SK-N-SH (cell line): Measurements from ENCODE around the gene VGLL4. TPM values are rescaled to one million over a fixed set of nuclear protein-coding genes. Genes with fewer than 3 reads are reported as not detected.

Experiments used
- CTCF ChIA-PET: fragments of 300-600, 350-600 bp; formaldehyde crosslinking; extraction: SDS; loops from one replicate; lab custom pipeline; 2021; lab: Yijun Ruan, JAX
- POLR2A ChIA-PET: fragments of 350-600 bp; sonication (Branson Sonifier 250); formaldehyde crosslinking; extraction: SDS; loops from one replicate; lab custom pipeline; 2020; ENCODE audit warnings: antibody characterized with exemption, inconsistent platforms; lab: Yijun Ruan, JAX
- DNase-seq: peaks from one replicate; pipeline ENCODE4 v3.0.0; 2012
- H2AFZ ChIP-seq: fragments of 200-600 bp; sonication (generic); 2 replicates; pipeline ENCODE4 v1.8.1; 2016; ENCODE audit warnings: antibody characterized with exemption, mild to moderate bottlenecking, low read depth
- H3F3A ChIP-seq: fragments of 200-600 bp; sonication (generic); replicated peaks from 2 replicates; pipeline ENCODE3; 2016; ENCODE audit warnings: antibody characterized with exemption, mild to moderate bottlenecking; ENCODE audit not compliant: insufficient read depth
- H3K27ac ChIP-seq, 2 experiments: fragments of 200-500 bp in 1 of 2; fragments of 200-600 bp in 1 of 2; sonication (Bioruptor generic) in 1 of 2; sonication (generic), shearing (Covaris generic) in 1 of 2; 2 replicates each; pipeline versions ENCODE4 v1.5.1 to v1.6.1; 2014 to 2016; ENCODE audit warnings: low read depth in 2 of 2, inconsistent platforms in 1 of 2, low read length in 1 of 2, mild to moderate bottlenecking in 1 of 2, mixed read lengths in 1 of 2
- H3K27me3 ChIP-seq: fragments of 200-600 bp; sonication (generic), shearing (Covaris generic); 2 replicates; pipeline ENCODE4 v1.6.1; 2016; ENCODE audit warnings: mixed run types; ENCODE audit not compliant: insufficient read depth
- H3K36me3 ChIP-seq, 2 experiments: fragments of 200-500 bp in 1 of 2; fragments of 200-600 bp in 1 of 2; sonication (Bioruptor generic) in 1 of 2; sonication (generic) in 1 of 2; replicated peaks in 1 of 2; 2 replicates each; pipeline versions ENCODE3 to v1.5.1; 2014 to 2016; ENCODE audit warnings: low read length in 1 of 2, mild to moderate bottlenecking in 1 of 2; ENCODE audit not compliant: insufficient read depth in 2 of 2, control insufficient read depth in 1 of 2
- H3K4me1 ChIP-seq, 2 experiments: fragments of 200-500 bp in 1 of 2; fragments of 200-600 bp in 1 of 2; sonication (Bioruptor generic) in 1 of 2; sonication (generic), shearing (Covaris generic) in 1 of 2; 2 replicates each; pipeline versions ENCODE4 v1.5.1 to v1.6.1; 2014 to 2016; ENCODE audit warnings: low read depth in 1 of 2, low read length in 1 of 2, mixed run types in 1 of 2; ENCODE audit not compliant: insufficient read depth in 2 of 2, control insufficient read depth in 1 of 2
- H3K4me2 ChIP-seq: fragments of 200-600 bp; sonication (generic), shearing (Covaris generic); 2 replicates; pipeline ENCODE4 v1.6.1; 2017; ENCODE audit warnings: mixed run types
- H3K4me3 ChIP-seq, 2 experiments: fragments of 200-500 bp in 1 of 2; fragments of 200-600 bp in 1 of 2; sonication (Bioruptor generic) in 1 of 2; sonication (generic), shearing (Covaris generic) in 1 of 2; 2 replicates each; pipeline versions ENCODE4 v1.5.1 to v1.8.1; 2014 to 2016; ENCODE audit warnings: low read depth in 2 of 2, inconsistent platforms in 1 of 2, low read length in 1 of 2, mild to moderate bottlenecking in 1 of 2, mixed read lengths in 1 of 2, moderate library complexity in 1 of 2
- H3K79me2 ChIP-seq: fragments of 200-600 bp; sonication (generic); 2 replicates; pipeline ENCODE4 v1.8.1; 2017; ENCODE audit warnings: mild to moderate bottlenecking; ENCODE audit not compliant: insufficient read depth
- H3K9ac ChIP-seq: fragments of 200-600 bp; sonication (generic); 2 replicates; pipeline ENCODE4 v1.6.1; 2017; ENCODE audit warnings: mixed run types
- H3K9me2 ChIP-seq: fragments of 200-600 bp; sonication (generic); 2 replicates; pipeline ENCODE4 v1.6.1; 2017; ENCODE audit warnings: mixed run types
- H3K9me3 ChIP-seq: fragments of 200-600 bp; sonication (generic); 2 replicates; pipeline ENCODE4 v1.6.1; 2017; ENCODE audit warnings: mixed run types, mild to moderate bottlenecking, moderate library complexity
- H4K20me1 ChIP-seq: fragments of 200-600 bp; sonication (generic); 2 replicates; pipeline ENCODE4 v1.6.1; 2017; ENCODE audit warnings: mild to moderate bottlenecking, mixed run types; ENCODE audit not compliant: insufficient read depth
- GABPA ChIP-seq: IDR thresholded peaks from 2 replicates; pipeline ENCODE4 v1.4.0; 2012; ENCODE audit warnings: low read depth, mild to moderate bottlenecking
- GATA2 ChIP-seq: sonication (generic); formaldehyde crosslinking; IDR thresholded peaks from 2 replicates; pipeline ENCODE4 v1.5.0; 2020; ENCODE audit warnings: mild to moderate bottlenecking, missing genetic modification reagents
- IRF3 ChIP-seq: fragments of 150-350 bp; IDR thresholded peaks from 2 replicates; pipeline ENCODE4 v1.6.1; 2016; ENCODE audit warnings: mild to moderate bottlenecking, low read depth, low read length
- JUND ChIP-seq: IDR thresholded peaks from 2 replicates; pipeline ENCODE4 v1.4.0; 2012
- MEF2A ChIP-seq: IDR thresholded peaks from 2 replicates; pipeline ENCODE4 v1.4.0; 2012; ENCODE audit warnings: low read depth, borderline replicate concordance
- POLR2AphosphoS5 ChIP-seq: IDR thresholded peaks from 2 replicates; pipeline ENCODE4 v1.6.1; 2012; ENCODE audit warnings: low read depth, low read length
- RAD21 ChIP-seq: IDR thresholded peaks from 2 replicates; pipeline ENCODE4 v1.6.1; 2012; ENCODE audit warnings: mild to moderate bottlenecking, low read length
- RCOR1 ChIP-seq: fragments of 150-350 bp; IDR thresholded peaks from 2 replicates; pipeline ENCODE4 v1.6.1; 2017; ENCODE audit warnings: antibody characterized with exemption, low read length
- REST ChIP-seq: IDR thresholded peaks from 2 replicates; pipeline ENCODE4 v1.6.1; 2012; ENCODE audit warnings: mild to moderate bottlenecking, low read depth, low read length, moderate library complexity
- RFX5 ChIP-seq: IDR thresholded peaks from 2 replicates; pipeline ENCODE4 v1.6.1; 2012; ENCODE audit warnings: mild to moderate bottlenecking, improper control_type of control experiment, low read length
- SIN3A ChIP-seq: IDR thresholded peaks from 2 replicates; pipeline ENCODE4 v1.6.1; 2012; ENCODE audit warnings: low read depth, mild to moderate bottlenecking, low read length, moderate library complexity, borderline replicate concordance
- TEAD4 ChIP-seq: IDR thresholded peaks from 2 replicates; pipeline ENCODE4 v1.4.0; 2012; ENCODE audit warnings: mild to moderate bottlenecking, borderline replicate concordance; ENCODE audit not compliant: insufficient read depth
- USF1 ChIP-seq: IDR thresholded peaks from 2 replicates; pipeline ENCODE4 v1.4.0; 2012; ENCODE audit warnings: low read depth, borderline replicate concordance
- YY1 ChIP-seq: IDR thresholded peaks from 2 replicates; pipeline ENCODE4 v1.4.0; 2012; ENCODE audit warnings: low read depth, mild to moderate bottlenecking
- WGBS: methylation state at CpG from one replicate; pipeline ENCODE4 v1.1.6; 2017; ENCODE audit warnings: low lambda C conversion rate; 5-methylcytosine and 5-hydroxymethylcytosine counted together
- polyA plus RNA-seq, 3 experiments: library from polyadenylated mRNA; depleted of rRNA; stranded (reverse); fragments of >200 nt; gene quantifications; 2 replicates each; pipeline ENCODE4 v1.2.3, GENCODE V29; 2012

VGLL4 gene
- polyA plus RNA-seq, 1 of the 3 experiments (the other 2 are of a cell fraction): 48.9 TPM

DNA sequence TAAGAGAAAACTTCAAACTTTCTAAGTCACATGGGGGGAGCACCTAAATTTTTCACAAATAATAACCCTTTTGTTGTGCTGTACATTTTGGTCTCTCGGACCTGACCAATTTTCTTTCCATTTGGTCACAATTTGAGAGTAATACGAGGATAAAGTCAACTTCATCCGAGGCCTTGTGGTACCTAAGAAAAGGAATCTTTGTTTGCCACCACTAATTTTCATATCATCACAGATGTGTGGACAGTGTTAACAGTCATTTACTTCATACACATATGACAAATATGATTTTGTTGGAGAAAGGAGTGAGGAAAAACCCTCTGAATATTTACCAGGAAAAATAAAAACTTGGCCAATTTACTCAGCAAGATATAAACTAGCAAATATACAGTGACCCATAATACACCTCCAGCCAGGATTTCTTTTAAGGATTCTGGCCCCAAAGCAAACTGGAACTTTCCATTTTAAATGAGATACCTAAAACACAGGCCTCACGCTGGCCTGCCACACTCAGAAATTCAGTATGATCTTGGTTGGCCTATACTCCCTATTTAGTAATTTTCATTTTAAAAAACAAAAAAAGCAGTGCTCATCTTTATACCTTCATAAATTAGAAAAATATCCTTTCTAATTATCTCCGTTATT, 40.7 kb downstream of the VGLL4 start:
- Histone ChIP-seq H3K4me2 (peak overlapping the region; percentile 2; the same call in 1 of the 2 replicates), H3K4me3 (no peak overlapping the region), H3K9ac (no peak overlapping the region), H3K79me2 (peaks cover 81% of the 10 kb centered on the region), H3F3A (peaks cover 50% of the 10 kb centered on the region), H3K27me3 (no peaks in the 10 kb centered on the region), H2AFZ (no peak overlapping the region), H3K36me3 (peaks cover 16 to 26% of the 10 kb centered on the region in 2 experiments), H4K20me1 (peaks cover 85% of the 10 kb centered on the region), H3K9me2 (no peaks in the 10 kb centered on the region)
- POLR2A ChIA-PET: no interaction called here
- DNase-seq: no peak
- WGBS: 96% methylated on average over 5 of the region's 5 CpGs
- no peak for TF ChIP-seq SIN3A
- no peak for TF ChIP-seq USF1
- TF ChIP-seq POLR2AphosphoS5: no peak
- no peak for TF ChIP-seq RCOR1
- TF ChIP-seq IRF3: no peak
- no peak for TF ChIP-seq MEF2A
- TF ChIP-seq RFX5: no peak
- TF ChIP-seq TEAD4: no peak
- no peak for TF ChIP-seq JUND
- TF ChIP-seq GATA2: no peak
- TF ChIP-seq, all 33 proteins: peak for 0
- Histone ChIP-seq H3K4me1 (peaks cover 6 to 47% of the 10 kb centered on the region in 2 experiments; a peak in 3 of 4 replicates), H3K27ac (peak overlapping the region in 1 of 2 experiments; percentile 82; a peak in 2 of 4 replicates), H3K9me3 (no peaks in the 10 kb centered on the region)
- CTCF ChIA-PET: interaction anchor here (0.7 kb wide), 1 partner anchor 11 kb away, joined by 3 read pairs; no protein-coding TSS in a partner anchor

DNA sequence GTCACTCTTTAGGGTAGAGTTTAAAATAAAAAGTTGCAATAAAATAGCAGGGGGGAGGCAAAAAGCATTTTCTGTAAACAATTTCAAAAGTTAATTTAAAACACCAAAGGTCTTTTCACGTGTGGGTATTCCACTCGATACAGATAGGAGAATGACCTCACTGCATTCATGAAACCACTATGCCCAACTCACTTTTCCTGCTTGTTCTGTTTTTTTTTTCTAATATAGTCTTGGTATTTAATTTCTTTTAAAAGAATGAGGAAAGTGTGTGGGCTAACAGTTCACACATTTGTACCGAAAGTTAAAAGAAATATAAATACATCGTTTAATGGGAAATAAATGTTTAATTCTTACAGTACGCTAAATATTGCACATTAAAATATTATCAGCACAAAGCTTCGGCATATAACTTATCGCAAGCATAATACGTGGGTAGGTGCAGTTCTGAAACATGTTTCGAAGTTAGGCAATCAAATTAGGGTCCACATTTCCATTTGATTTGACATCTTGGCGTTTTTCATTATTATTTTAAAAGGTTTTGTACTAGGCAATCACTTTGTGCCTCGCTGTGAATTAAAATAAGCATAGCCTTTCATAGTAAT, 41.4 kb downstream of the VGLL4 start:
- no peak overlapping the region for H3K4me3 ChIP-seq
- H3K9ac ChIP-seq: no peak overlapping the region
- H3K4me2 ChIP-seq: no peak overlapping the region
- H3F3A ChIP-seq: peaks cover 45% of the 10 kb centered on the region
- ChIA-PET CTCF (no interaction called here), POLR2A (no interaction called here)
- peaks cover 16 to 32% of the 10 kb centered on the region in 2 experiments for H3K36me3 ChIP-seq
- no peak for DNase-seq
- H3K27ac ChIP-seq: peak overlapping the region; percentile 36 to 82; a peak in 3 of 4 replicates
- no peaks in the 10 kb centered on the region for H3K9me2 ChIP-seq
- H3K27me3 ChIP-seq: no peaks in the 10 kb centered on the region
- peaks cover 78% of the 10 kb centered on the region for H4K20me1 ChIP-seq
- peaks cover 81% of the 10 kb centered on the region for H3K79me2 ChIP-seq
- 89% methylated on average over 11 of the region's 11 CpGs for WGBS
- H3K4me1 ChIP-seq: peaks cover 6 to 42% of the 10 kb centered on the region in 2 experiments; a peak in 3 of 4 replicates
- H2AFZ ChIP-seq: no peak overlapping the region
- TF ChIP-seq POLR2AphosphoS5 (no peak), JUND (no peak), YY1 (no peak), RAD21 (no peak), GABPA (no peak), RFX5 (no peak), TEAD4 (no peak), REST (no peak)
- H3K9me3 ChIP-seq: no peaks in the 10 kb centered on the region
